ENCODE data around the gene DUSP2. TPM values are rescaled to one million over a fixed set of nuclear protein-coding genes. Genes with fewer than 3 reads are reported as not detected.

The DUSP2 gene
- total RNA-seq, 1 experiment from 2014 or later = 4.9 TPM

DNA sequence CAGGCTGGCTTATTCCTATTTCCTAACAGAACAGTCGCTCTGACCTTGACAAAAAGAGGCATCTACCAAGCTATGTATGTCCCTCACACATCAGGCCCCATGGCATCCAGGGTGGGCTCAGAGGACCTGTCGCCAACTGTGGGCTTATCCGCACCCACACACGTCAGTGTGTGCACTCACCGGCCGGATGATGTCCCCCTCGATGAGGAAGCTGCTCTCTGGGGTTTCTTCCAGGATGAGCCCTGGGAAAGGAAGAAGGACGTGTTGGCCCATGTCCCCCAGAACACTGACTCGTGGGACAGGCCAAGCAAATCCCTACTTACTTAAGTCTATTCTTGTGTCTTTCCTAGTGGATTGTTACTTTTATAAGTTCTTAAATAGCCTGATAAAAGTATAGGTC is 10.1 kb downstream of the DUSP2 start:
- Histone ChIP-seq H3K27ac (ENCODE audit: low read length) (no peak overlapping the region), H3K4me3 (ENCODE audit: low read depth in 2 of 2, low read length in 2 of 2) (no peak overlapping the region), H3K9me3 (ENCODE audit: control insufficient read depth, insufficient read depth, low read depth, low read length) (no peaks in the 10 kb centered on the region), H3K4me1 (ENCODE audit: control insufficient read depth, insufficient read depth, low read length) (no peaks in the 10 kb centered on the region), H3K36me3 (ENCODE audit: control insufficient read depth, insufficient read depth, low read length) (no peaks in the 10 kb centered on the region), H3K27me3 (ENCODE audit: control insufficient read depth, insufficient read depth, low read length) (no peaks in the 10 kb centered on the region)
- in situ Hi-C loops (cut with HindIII; ENCODE audit: low pct_unique_long_range_greater_than_20kb, low sequenced_read_pairs) (no loop called here), intact Hi-C loops (cut with micrococcal nuclease; ENCODE audit: unreplicated experiment) (no loop called here)
- no peak for TF ChIP-seq CTCF (IDR thresholded peaks at IDR 0.05)
- no peak for TF ChIP-seq TCF7L2 (IDR thresholded peaks at IDR 0.05; ENCODE audit: low read depth, low read length)
- TF ChIP-seq SIN3A (IDR thresholded peaks at IDR 0.05; ENCODE audit: borderline replicate concordance, insufficient read depth, low read depth, low read length) = no peak
- TF ChIP-seq POLR2AphosphoS5 (IDR thresholded peaks at IDR 0.05; ENCODE audit: low read depth, low read length) = no peak
- TF ChIP-seq, protein P1, sequence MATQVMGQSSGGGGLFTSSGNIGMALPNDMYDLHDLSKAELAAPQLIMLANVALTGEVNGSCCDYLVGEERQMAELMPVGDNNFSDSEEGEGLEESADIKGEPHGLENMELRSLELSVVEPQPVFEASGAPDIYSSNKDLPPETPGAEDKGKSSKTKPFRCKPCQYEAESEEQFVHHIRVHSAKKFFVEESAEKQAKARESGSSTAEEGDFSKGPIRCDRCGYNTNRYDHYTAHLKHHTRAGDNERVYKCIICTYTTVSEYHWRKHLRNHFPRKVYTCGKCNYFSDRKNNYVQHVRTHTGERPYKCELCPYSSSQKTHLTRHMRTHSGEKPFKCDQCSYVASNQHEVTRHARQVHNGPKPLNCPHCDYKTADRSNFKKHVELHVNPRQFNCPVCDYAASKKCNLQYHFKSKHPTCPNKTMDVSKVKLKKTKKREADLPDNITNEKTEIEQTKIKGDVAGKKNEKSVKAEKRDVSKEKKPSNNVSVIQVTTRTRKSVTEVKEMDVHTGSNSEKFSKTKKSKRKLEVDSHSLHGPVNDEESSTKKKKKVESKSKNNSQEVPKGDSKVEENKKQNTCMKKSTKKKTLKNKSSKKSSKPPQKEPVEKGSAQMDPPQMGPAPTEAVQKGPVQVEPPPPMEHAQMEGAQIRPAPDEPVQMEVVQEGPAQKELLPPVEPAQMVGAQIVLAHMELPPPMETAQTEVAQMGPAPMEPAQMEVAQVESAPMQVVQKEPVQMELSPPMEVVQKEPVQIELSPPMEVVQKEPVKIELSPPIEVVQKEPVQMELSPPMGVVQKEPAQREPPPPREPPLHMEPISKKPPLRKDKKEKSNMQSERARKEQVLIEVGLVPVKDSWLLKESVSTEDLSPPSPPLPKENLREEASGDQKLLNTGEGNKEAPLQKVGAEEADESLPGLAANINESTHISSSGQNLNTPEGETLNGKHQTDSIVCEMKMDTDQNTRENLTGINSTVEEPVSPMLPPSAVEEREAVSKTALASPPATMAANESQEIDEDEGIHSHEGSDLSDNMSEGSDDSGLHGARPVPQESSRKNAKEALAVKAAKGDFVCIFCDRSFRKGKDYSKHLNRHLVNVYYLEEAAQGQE (IDR thresholded peaks at IDR 0.05; ENCODE audit: insufficient read depth in 1 of 2, low read depth in 2 of 2, low read length in 1 of 2) = no peak
- no peak for DNase-seq (ENCODE audit: low read depth, low spot score)
- BruUV-seq (replicated peaks) = no TSS peak
- ChIA-PET POLR2A (no interaction called here), CTCF (no interaction called here)
- no peak for ATAC-seq

DNA sequence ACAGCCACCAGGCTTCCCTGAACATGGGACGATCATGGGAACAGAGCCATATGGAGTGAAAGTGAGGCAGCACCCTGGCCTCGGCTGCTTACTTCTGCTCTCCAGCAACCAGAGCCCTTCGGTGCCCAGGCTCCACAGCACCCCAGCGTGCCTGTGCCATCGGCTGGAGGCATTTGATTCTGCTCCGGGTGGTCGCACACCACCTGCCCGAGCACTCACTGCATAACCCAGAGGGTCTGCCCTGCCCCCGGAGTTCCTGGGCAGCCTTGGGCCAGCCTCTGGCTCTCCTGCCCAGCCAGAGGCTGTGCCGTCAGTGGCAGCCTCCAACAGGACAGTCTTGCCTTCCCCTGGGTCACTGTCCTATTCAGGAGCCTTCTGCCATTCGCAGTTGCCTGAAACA is 10.8 kb downstream of the DUSP2 start:
- ATAC-seq (no peak), DNase-seq (ENCODE audit: low read depth, low spot score) (no peak)
- CTCF ChIA-PET = no interaction called here
- Histone ChIP-seq H3K27me3 (ENCODE audit: control insufficient read depth, insufficient read depth, low read length) (peaks cover under 1% of the 10 kb centered on the region; the same call in 1 of the 2 replicates), H3K27ac (ENCODE audit: low read length) (no peak overlapping the region), H3K36me3 (ENCODE audit: control insufficient read depth, insufficient read depth, low read length) (no peaks in the 10 kb centered on the region), H3K4me1 (ENCODE audit: control insufficient read depth, insufficient read depth, low read length) (no peaks in the 10 kb centered on the region), H3K4me3 (ENCODE audit: low read depth in 2 of 2, low read length in 2 of 2) (no peak overlapping the region), H3K9me3 (ENCODE audit: control insufficient read depth, insufficient read depth, low read depth, low read length) (no peaks in the 10 kb centered on the region)
- POLR2A ChIA-PET = no interaction called here
- in situ Hi-C loops (cut with HindIII; ENCODE audit: low pct_unique_long_range_greater_than_20kb, low sequenced_read_pairs) = no loop called here
- TF ChIP-seq SIN3A (IDR thresholded peaks at IDR 0.05; ENCODE audit: borderline replicate concordance, insufficient read depth, low read depth, low read length) (no peak), POLR2AphosphoS5 (IDR thresholded peaks at IDR 0.05; ENCODE audit: low read depth, low read length) (no peak), CTCF (IDR thresholded peaks at IDR 0.05) (no peak), TCF7L2 (IDR thresholded peaks at IDR 0.05; ENCODE audit: low read depth, low read length) (no peak)
- TF ChIP-seq, protein P1 (IDR thresholded peaks at IDR 0.05; ENCODE audit: insufficient read depth in 1 of 2, low read depth in 2 of 2, low read length in 1 of 2) = no peak
- no TSS peak for BruUV-seq (replicated peaks)
- intact Hi-C loops (cut with micrococcal nuclease; ENCODE audit: unreplicated experiment) = no loop called here

Measured in Panc1 (cell line).